HEK293 (cell line): ENCODE measurements around the gene TRIM29.

ENCODE experiments used
- CTCF ChIP-seq: fragments of 450-650 bp; formaldehyde crosslinking; IDR thresholded peaks from 2 replicates; pipeline ENCODE4 v1.5.1; 2016; ENCODE audit warnings: missing biosample characterization, missing genetic modification characterization
- KLF16 ChIP-seq: fragments of 450-650 bp; formaldehyde crosslinking; IDR thresholded peaks from 2 replicates; pipeline ENCODE4 v1.5.1; 2017; ENCODE audit warnings: missing biosample characterization, missing genetic modification characterization
- PATZ1 ChIP-seq: fragments of 450-650 bp; formaldehyde crosslinking; IDR thresholded peaks from 2 replicates; pipeline ENCODE4 v1.5.1; 2016; ENCODE audit warnings: missing biosample characterization, missing genetic modification characterization
- RBAK ChIP-seq: fragments of 450-650 bp; formaldehyde crosslinking; IDR thresholded peaks from 2 replicates; pipeline ENCODE4 v1.5.1; 2016; ENCODE audit warnings: missing biosample characterization, missing genetic modification characterization
- ZBTB17 ChIP-seq: fragments of 450-650 bp; formaldehyde crosslinking; IDR thresholded peaks from 2 replicates; pipeline ENCODE4 v1.5.1; 2016; ENCODE audit warnings: missing biosample characterization, missing genetic modification characterization
- TF ChIP-seq, protein P1 (sequence below): fragments of 450-650 bp; formaldehyde crosslinking; IDR thresholded peaks from 2 replicates; pipeline ENCODE4 v1.5.1; 2016; ENCODE audit warnings: missing biosample characterization, missing genetic modification characterization

GRCh38 chr11:120181376-120181975 lies 43.6 kb upstream of the TRIM29 start:
- TF ChIP-seq CTCF (tag by site-specific recombination) (no peak), KLF16 (tag by site-specific recombination) (no peak), ZBTB17 (tag by site-specific recombination) (no peak), PATZ1 (tag by site-specific recombination) (no peak), RBAK (tag by site-specific recombination) (no peak)
- TF ChIP-seq, protein P1, sequence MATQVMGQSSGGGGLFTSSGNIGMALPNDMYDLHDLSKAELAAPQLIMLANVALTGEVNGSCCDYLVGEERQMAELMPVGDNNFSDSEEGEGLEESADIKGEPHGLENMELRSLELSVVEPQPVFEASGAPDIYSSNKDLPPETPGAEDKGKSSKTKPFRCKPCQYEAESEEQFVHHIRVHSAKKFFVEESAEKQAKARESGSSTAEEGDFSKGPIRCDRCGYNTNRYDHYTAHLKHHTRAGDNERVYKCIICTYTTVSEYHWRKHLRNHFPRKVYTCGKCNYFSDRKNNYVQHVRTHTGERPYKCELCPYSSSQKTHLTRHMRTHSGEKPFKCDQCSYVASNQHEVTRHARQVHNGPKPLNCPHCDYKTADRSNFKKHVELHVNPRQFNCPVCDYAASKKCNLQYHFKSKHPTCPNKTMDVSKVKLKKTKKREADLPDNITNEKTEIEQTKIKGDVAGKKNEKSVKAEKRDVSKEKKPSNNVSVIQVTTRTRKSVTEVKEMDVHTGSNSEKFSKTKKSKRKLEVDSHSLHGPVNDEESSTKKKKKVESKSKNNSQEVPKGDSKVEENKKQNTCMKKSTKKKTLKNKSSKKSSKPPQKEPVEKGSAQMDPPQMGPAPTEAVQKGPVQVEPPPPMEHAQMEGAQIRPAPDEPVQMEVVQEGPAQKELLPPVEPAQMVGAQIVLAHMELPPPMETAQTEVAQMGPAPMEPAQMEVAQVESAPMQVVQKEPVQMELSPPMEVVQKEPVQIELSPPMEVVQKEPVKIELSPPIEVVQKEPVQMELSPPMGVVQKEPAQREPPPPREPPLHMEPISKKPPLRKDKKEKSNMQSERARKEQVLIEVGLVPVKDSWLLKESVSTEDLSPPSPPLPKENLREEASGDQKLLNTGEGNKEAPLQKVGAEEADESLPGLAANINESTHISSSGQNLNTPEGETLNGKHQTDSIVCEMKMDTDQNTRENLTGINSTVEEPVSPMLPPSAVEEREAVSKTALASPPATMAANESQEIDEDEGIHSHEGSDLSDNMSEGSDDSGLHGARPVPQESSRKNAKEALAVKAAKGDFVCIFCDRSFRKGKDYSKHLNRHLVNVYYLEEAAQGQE (tag by site-specific recombination): no peak
